NCI-H2171 treated with DMSO at 0.1 percent for 48 hours (cell line): Measurements from ENCODE around the gene DARS1.
A peak's percentile ranks its signal among the peaks of the same experiment; 100 is the strongest.
"Not testable (repeated sequence)": the region's sequence is repeated elsewhere in the genome, so short reads cannot be mapped to it uniquely, and the experiment has no call there.

Experiments used
- DNase-seq: peaks from one replicate; lab custom pipeline; 2025; lab: John Stamatoyannopoulos, UW

The DARS1 gene

DNA sequence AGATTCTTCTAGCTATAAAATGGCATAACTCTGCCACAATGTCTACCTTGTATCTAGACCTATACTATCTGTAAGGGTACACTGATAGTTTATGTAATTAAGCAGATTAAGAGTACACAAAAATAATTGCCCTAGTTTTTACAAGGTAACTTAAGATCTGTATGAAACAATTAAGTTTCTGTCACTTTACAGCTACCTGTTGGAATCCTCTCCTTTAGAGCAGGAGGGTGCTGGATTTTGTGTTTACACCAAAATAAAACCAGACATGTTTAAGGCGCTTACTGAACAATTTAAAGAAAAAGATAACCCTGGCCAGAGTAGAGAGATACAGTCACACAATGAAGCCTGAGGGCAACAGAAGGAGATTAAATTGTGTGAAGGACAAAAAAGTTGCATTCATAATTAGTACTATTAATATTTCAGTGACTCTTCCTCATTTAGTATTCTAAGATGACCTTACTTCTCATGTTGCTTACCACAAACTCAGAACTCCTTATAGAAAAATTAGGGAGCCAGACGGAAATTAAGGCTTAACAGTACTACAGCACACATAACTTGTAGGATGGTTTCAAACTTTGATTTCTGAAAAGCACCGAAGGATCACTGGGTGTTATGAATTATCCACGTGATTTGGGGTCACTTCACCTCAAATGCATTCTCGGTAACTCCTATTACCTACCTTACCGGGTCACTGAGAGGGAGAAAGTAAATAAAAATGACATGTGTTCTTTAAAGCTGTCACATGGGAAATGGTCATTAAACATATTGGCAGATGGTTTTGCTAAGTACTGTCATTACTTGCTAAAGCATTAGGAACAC, 1.0 kb downstream of the DARS1 start:
- no peak for DNase-seq

DNA sequence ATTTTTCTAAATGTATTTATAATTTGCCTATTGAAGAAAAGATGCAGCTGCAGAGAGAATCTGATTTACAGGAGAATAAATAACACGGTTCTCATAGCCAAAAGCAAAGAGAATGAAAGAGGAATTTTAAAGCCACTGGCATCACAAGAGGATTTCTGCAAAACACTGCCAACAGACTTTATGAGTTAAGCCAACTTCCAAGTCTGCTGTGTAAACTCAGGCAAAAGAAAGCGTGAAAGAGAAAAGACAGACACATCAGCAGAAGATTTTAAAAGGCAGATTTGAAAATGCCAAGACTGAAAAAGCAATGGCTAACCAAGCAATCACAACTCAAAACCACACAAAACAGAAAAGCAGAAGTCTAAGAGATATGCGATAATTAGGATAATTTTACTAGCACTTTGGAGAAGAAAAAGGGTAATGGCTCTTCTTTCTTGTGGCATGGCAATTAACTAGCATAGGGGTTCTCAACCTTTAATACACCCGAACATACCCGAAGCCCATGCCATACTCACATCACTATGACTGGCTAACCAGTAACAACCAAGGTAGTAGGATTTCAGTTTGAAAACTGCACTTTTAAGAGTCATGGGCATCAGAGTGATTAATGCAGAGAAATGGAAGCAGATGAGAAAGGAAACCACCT, 4.9 kb downstream of the DARS1 start:
- DNase-seq: no peak

DNA sequence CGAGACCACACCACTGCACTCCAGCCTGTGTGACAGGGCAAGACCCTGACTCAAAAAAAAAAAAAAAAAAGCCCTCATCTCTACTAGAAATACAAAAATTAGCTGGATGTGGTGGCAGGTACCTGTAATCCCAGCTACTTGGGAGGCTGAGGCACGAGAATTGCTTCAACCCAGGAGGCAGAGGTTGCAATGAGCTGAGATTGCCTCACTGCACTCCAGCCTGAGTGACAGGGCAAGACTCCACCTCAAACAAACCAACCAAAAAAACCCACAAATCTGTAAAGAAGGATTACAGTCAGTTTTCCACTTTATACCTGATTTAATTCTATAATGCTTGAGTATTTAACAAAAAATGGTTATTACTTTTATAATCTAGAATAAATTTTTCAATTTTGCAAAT, 9.7 kb downstream of the DARS1 start:
- no peak for DNase-seq

DNA sequence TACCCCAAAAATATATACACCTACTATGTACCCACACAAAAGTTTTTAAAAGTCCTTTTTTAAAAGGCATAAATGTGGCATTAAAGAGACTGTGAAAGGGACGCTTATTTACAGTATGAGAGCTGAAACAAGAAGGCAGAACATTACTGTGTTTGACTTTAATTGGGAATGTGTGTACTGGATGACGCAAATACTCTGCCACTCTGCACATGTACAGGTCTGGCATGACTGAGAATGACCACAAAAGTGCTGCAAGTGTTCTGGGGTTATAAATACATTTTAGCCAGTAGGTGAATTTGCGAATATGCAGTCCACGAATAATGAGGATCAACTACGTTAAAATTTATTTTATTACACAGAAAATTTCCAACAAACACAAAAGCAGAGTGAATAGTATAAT, 11.4 kb downstream of the DARS1 start:
- no peak for DNase-seq

DNA sequence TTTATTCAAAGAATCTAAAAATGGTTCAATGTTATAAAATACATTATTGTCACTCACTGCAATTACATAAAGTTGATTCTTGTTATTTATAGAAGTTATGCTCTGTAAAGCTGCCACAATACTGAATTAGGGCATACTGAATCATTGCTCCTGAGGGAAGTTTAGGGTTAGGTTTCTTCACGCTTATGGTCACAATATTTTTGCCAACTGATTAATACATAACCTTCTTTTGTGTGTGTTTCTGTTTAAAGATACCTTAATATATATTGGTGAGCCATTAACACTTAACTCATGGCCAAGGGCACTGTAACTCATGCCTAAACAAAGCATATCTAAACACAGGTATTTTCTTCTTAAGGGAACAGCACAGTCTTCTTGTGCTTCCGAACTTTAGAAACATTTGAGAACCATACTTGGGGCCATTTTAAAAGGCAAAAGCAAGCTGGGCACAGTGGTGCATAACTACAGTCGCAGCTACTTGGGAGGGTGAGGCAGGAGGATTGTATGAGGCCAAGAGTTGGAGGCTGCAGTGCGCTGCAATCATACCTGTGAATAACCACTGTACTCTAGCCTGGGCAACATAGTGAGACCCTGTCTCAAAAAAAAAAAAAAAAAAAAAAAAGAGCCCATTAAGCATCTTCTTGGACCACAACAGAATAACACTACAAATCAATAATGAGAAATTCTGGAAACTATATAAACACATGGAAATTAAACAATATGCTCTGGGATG, 15.6 kb downstream of the DARS1 start:
- no peak for DNase-seq

DNA sequence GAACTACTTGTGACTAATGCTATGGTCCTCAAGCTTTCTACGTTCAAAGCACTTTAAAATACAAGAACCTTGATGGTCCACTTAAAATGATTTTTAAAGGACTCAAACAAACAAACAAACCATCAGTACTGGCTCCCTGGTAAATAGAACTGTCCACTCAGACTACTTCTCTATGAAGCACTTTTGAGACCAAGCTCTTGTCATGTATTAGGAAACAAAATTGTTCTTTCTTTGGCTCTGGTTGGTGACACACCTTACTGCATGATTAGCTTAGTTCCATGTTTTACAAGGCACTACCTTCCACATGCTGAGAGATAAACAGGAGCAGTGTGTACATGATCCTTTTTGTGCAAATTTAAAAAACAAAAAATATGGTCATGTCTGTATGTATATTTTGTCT, 19.7 kb downstream of the DARS1 start:
- DNase-seq: no peak

DNA sequence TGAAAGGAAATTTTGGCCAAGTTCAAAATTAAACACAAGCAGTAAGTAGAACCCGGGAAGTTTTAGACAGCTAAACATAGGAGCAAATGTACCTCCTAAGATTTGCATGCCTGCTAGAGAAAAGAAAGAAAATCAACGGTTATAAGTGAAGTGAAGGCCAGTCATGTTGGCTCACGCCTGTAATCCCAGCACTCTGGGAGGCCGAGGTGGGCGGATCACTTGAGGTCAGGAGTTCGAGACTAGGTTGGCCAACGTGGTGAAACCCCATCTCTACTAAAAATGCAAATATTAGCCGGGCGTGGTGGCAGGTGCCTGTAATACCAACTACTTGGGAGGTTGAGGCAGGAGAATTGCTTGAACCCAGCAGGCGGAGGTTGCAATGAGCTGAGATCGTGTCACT, 21.0 kb downstream of the DARS1 start:
- not testable (repeated sequence) for DNase-seq

DNA sequence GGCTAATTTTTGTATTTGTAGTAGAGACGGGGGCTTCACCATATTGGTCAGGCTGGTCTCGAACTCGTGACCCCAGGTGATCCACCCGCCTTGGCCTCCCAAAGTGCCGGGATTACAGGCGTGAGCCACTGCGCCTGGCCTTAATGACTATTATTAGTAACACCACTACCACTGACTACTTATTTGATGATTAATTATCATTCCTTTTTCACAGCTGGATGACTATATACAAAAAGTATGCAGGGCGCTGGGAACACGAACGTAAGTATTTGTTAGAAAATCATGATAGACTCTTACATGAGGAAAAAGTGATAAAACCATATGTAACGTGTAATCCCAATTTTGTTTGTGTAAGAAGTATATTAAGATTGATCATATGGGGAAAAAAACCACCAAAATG, 21.6 kb downstream of the DARS1 start:
- no peak for DNase-seq

DNA sequence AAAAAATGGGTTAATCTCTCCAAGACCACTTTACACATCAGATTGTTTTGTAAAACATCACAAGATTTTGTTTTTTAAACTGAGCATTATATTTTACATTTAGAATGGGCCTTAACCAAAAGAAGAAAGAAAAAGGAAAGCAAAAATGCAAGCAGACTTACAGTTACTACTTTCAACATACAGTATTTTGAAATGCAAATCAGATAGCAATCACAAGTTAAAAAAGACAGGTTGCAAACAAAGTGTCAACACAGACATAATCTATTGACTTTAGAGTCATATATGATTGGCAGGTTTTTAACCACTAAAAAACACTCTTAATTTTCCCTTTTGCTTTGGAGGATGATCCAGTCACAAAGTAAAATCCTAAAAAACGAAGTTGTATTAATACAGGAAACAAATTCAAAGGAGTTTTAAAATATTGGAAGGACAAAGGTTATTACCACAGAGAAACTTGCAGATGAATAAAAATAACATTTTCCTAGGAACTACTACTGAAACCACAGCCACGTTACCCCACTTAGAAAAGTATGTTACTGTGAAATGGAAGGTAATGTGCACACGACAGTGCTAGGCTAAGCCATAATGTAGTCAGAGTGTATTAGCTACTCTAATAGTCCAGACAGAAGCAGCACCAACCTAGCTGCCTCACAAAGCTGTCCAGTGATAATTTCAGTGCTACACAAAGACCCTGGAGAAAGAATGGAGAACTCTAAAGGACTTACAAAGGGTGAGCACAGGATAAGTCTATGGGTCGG, 22.9 kb downstream of the DARS1 start:
- DNase-seq: no peak

DNA sequence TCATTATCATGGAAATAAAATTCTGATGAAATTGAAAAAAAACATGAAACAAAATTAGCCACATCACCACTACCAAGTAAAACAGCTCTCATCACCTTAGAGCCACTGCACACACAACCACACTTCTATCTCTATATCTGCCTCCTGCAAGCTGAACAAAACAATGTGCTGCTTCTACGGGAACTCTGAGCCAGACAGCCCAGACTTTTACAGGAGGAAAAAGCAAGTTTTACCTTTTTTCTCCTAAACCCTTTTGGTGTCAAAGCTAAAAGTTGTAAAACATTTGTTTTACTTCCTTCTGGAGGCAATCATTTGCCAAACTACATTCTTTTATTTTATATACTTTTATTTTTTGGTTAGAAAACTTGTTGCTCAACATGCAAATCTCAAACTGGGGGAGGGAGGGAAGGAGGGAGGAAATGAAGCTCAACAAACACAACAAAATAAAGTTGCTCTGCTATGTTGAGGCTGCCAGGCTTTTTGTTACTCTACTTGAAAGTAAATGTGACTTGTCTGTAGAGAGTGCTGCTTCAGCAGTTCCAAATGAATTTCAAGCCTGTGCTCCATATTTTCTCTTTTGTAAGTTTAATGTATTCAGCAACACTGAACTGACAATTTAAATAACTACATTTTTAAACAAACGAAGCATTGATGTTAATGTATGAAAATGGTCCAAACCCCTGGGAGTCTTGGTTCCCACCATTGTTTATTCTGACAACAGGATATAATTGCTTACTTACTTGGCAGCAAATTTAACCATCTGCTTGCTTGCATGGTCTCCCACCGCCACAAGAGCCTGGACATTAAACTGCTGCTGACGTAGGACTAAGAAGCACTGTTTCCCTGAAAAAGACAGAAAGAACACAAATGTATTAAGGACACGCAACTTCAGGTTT, 24.5 kb downstream of the DARS1 start:
- peak; percentile 43 for DNase-seq

DNA sequence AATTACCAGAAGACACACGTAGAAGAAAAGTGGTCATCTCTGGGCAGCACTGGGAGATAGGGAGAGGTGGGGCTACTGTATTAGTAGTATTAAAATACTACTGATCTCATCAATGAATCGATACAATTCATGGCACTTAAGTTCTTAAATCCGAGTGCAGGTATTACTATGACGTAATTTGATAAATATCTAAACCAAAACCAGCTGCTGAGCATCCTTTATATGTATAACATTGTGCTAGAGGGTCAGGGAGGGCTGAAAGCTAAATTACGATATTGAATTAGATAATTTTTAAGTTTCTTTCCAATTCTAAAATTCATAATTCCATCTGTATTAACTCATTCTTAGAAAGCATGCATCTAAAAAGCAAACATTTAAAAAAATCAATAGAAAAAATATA, 25.3 kb downstream of the DARS1 start:
- no peak for DNase-seq

DNA sequence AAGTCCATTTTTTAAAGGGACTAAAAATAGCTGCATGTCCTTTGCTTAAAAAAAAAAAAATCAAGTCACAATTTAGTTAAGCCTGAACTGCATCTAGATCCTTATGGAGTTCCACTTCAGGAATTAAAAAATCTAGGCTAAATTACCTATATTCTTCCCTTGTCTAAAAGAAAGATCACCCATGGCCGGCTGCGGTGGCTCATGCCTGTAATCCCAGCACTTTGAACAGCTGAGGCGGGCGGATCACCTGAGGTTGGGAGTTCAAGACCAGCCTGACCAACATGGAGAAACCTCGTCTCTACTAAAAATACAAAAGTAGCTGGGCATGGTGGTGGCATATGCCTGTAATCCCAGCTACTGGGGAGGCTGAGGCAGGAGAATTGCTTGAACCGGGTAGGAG, 26.5 kb downstream of the DARS1 start:
- DNase-seq: not testable (repeated sequence)

DNA sequence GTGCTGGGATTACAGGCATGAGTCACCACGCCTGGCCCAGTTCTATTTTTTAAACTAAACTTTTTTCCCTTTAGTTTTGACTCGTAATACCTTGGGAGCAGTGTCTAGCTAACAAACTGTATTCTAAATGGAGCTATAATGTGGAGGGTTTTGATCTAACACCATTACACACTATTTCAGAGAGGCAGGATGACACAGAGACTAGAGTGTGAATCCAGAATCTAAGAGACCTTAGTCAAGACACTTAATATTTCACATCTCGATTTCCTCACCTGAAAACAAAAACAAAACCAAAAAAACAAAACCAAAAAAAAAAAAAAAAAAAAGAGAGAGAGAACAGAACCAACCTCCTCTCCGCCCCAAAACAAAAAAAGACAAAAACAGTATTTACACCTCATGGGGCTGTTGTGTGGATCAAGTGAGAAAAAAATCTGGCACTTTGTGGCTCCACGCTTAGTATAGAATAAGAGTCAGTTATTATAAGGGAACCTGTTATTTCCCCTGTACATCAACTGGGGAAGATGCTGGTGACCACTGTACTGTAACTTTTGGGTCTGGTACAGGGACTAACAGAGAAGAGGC, 31.3 kb downstream of the DARS1 start:
- no peak for DNase-seq

DNA sequence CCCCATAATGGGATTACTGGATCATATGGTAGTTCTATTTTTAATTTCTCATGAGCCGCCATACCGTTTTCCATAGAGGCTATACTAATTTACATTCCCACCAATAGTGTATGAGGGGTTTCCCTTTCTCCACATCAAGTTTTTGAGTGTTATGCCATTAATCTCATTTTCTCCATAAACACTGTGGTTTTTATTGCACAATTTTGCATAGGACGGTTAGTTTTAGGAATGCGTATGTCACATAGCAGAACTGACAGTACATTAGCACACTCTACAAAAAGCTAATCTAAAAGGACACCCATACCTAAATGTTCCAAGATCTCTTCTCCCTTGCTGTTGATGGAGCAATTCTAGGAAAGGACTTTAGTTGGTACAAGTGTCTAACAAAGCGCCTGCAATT, 32.5 kb downstream of the DARS1 start:
- DNase-seq: no peak

DNA sequence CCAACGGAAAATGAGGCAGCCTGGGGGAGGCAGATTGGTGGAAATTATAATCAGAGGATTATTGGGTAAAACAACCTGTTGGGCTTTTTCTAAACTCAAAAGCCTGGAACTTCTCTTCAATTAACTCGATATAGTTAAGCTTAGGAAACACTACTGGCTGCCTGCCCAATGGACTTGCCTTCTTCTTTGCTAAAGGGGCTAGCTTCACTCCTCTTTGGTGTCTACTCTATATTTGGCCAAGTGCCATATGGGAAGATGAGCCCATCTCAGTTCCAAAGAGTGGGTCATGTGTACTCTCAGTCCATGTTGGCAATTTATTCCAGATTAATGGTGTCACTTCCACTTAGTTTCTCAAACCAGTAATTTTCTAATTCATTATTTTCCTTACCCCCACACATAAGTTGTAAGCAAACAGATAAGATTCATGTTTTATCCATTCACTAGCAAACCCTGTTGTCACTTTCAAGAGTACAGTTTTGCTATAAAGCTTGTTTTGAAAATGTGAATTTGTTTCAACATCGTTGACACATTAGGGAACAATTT, 34.3 kb downstream of the DARS1 start:
- no peak for DNase-seq

DNA sequence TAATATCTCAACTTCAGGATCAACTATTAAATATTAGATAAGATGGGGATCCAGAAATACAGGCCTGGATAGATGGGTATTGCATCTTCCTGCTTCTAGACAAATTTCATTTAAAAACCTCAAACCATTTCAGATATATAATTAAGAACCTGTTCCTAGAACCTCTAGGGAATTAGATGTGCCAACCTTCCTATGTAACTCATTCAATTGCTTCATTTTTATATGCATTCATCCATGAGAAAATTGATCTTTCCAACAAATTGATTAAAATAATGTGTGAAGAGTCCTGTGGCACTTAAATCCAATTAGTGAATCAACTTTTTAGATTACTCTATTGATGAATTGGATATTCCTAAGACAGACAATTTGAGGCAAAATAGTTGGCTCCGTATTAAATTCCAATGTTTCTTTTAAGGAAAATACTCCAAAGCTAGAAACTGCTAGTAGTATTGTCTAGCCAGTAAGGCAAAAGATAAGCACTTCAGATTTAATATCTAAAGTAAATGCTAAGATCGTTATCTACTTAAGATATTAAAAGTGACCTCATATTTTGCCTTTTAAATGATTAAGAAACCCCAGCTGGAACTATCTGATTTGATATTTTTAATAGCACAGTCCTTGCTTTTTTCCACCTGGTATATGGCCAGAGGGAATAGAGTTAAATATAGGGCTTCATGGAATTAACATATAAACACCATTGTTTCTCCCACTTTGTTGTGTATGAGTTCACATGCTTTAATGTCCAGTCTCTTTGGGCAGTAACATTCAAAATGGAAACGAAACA, 35.8 kb downstream of the DARS1 start:
- DNase-seq: no peak

DNA sequence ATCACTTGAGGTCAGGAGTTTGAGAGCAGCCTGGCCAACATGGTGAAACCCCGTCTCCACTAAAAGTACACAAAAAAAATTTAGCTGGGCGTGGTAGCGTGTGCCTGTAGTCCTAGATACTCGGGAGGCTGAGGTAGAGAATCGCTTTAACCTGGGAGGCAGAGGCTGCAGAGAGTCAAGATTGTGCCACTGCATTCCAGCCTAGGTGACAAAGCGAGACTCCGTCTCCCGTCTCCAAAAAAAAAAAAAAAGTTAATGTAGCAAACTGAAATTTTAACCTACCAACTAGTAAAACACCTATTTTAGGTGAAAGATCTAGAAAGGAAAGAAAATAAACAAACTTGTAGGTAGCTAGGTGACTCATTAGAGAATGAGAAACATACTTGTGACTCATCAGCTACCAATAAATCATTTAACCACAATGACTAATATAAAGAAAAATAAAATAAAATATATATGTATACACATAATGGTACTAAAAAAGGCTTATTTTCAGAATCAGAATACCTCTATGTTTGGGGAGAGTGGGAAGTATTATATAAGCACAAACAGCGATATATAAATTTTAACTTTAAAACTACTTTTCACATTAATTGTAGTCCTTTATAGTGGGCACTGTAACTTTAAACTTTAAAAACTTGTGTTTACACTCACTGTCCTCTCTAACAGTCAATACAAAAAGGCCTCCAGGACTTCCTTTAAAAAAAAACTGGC, 36.6 kb downstream of the DARS1 start:
- DNase-seq: no peak

DNA sequence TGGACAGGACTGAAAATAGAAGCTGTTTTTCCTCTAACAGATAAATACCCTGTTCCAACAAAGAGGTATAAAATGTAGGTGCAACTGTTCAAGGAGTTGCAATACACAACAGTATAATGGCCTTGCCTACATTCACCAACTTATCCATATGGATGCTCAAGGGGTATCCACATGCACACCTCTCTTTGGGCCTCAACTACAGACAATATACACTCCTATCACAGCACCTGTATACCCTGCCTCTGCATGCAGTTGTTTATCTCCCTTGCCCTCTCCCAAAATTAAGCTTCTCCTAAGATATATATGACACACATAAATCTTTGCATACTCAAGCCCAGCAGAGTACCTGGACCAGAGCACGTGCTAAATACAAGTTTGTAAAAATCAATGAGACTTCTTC, 37.3 kb downstream of the DARS1 start:
- DNase-seq: no peak

DNA sequence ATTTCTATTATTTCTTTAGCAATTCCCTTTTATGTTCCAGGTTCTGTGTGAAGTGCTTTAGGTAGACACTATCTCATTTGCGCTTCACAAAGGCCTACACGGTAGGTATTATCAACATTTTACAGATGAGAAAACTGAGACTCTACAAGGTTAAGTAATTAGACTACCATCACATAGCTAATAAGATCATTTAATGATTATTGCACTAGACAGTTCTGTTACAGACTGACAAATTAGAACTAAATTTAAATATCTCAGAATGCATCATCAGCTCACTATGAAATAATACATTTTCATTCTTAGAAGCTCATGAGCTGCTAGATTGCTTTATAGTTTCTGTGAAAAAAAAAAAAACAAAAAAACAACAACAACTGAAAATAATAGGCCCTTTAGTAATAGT, 37.9 kb downstream of the DARS1 start:
- DNase-seq: no peak
